GM12875 (cell line): ENCODE results near the gene ATP6V1A.

Experiments used
- H3K4me3 ChIP-seq: one replicate; pipeline ENCODE4 v1.5.1; 2011; ENCODE audit warnings: low read depth, low read length, control low read depth
- TF ChIP-seq, protein P1 (sequence below): IDR thresholded peaks from 2 replicates; pipeline ENCODE4 v1.5.1; 2011; ENCODE audit warnings: low read depth, mild to moderate bottlenecking, control low read depth, inconsistent platforms, low read length, moderate library complexity, borderline replicate concordance; ENCODE audit not compliant: insufficient read depth

The ATP6V1A gene

GRCh38 chr3:113852506-113852905, 105.7 kb downstream of the ATP6V1A start:
- TF ChIP-seq, protein P1, sequence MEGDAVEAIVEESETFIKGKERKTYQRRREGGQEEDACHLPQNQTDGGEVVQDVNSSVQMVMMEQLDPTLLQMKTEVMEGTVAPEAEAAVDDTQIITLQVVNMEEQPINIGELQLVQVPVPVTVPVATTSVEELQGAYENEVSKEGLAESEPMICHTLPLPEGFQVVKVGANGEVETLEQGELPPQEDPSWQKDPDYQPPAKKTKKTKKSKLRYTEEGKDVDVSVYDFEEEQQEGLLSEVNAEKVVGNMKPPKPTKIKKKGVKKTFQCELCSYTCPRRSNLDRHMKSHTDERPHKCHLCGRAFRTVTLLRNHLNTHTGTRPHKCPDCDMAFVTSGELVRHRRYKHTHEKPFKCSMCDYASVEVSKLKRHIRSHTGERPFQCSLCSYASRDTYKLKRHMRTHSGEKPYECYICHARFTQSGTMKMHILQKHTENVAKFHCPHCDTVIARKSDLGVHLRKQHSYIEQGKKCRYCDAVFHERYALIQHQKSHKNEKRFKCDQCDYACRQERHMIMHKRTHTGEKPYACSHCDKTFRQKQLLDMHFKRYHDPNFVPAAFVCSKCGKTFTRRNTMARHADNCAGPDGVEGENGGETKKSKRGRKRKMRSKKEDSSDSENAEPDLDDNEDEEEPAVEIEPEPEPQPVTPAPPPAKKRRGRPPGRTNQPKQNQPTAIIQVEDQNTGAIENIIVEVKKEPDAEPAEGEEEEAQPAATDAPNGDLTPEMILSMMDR = no peak

More at GRCh38 chr3:113852506-113852905, 105.7 kb downstream of the ATP6V1A start:
- no peak overlapping the region for H3K4me3 ChIP-seq
